Kidney epithelial cell (primary cell): ENCODE measurements around the gene RIGI. TPM values are rescaled to one million over a fixed set of nuclear protein-coding genes. Genes with fewer than 3 reads are reported as not detected.

Source experiments
- DNase-seq: peaks from one replicate; pipeline ENCODE4 v3.0.0-alpha.2; 2010; ENCODE audit warnings: low read depth
- H3K27me3 ChIP-seq: 2 replicates; pipeline ENCODE4 v1.6.0; 2011; ENCODE audit warnings: low read length; ENCODE audit not compliant: control insufficient read depth, insufficient read depth
- H3K36me3 ChIP-seq: 2 replicates; pipeline ENCODE4 v1.5.1; 2011; ENCODE audit warnings: low read length; ENCODE audit not compliant: control insufficient read depth, insufficient read depth
- H3K4me3 ChIP-seq: 2 replicates; pipeline ENCODE4 v1.5.1; 2011; ENCODE audit warnings: low read depth, mild to moderate bottlenecking, control low read depth, low read length
- CTCF ChIP-seq: IDR thresholded peaks from 2 replicates; pipeline ENCODE4 v1.5.1; 2011; ENCODE audit warnings: mild to moderate bottlenecking, moderate library complexity, low read length, control low read depth, inconsistent platforms; ENCODE audit not compliant: insufficient read depth, poor library complexity, severe bottlenecking
- total RNA-seq: library from RNA; depleted of rRNA; stranded (reverse); fragments of >200 nt; gene quantifications from 2 replicates; pipeline ENCODE4 v1.2.3, GENCODE V29; 2015

Gene RIGI
- total RNA-seq, 1 donor from 2014 or later, result 18.7 TPM

- H3K36me3 ChIP-seq, result no peaks in the 10 kb centered on the region
- no peak overlapping the region for H3K4me3 ChIP-seq
- no peaks in the 10 kb centered on the region for H3K27me3 ChIP-seq
- TF ChIP-seq CTCF, result no peak
- no peak for DNase-seq
These were observed 44.3 kb upstream of the RIGI start for GRCh38 chr9:32570262-32570661.

- TF ChIP-seq CTCF, result no peak
- H3K27me3 ChIP-seq, result no peaks in the 10 kb centered on the region
- no peaks in the 10 kb centered on the region for H3K36me3 ChIP-seq
- no peak overlapping the region for H3K4me3 ChIP-seq
- no peak for DNase-seq
These were observed 40.8 kb upstream of the RIGI start for GRCh38 chr9:32566770-32567169.

- no peak for TF ChIP-seq CTCF
- no peak for DNase-seq
- H3K4me3 ChIP-seq, result no peak overlapping the region
- no peaks in the 10 kb centered on the region for H3K36me3 ChIP-seq
- H3K27me3 ChIP-seq, result no peaks in the 10 kb centered on the region
These were observed 40.0 kb upstream of the RIGI start for GRCh38 chr9:32565967-32566366.

GRCh38 chr9:32558408-32558934 is 32.5 kb upstream of the RIGI start:
- no peak for TF ChIP-seq CTCF
- no peak for DNase-seq
- H3K36me3 ChIP-seq, result no peaks in the 10 kb centered on the region
- no peaks in the 10 kb centered on the region for H3K27me3 ChIP-seq
- H3K4me3 ChIP-seq, result no peak overlapping the region

- no peak for DNase-seq
- no peak for TF ChIP-seq CTCF
- H3K27me3 ChIP-seq, result no peaks in the 10 kb centered on the region
These were observed 28.6 kb upstream of the RIGI start for GRCh38 chr9:32554591-32554990.

GRCh38 chr9:32554107-32554506 is 28.1 kb upstream of the RIGI start:
- TF ChIP-seq CTCF, result no peak
- H3K36me3 ChIP-seq, result no peaks in the 10 kb centered on the region
- no peak for DNase-seq

More at GRCh38 chr9:32554591-32554990, 28.6 kb upstream of the RIGI start:
- Histone ChIP-seq H3K36me3 (no peaks in the 10 kb centered on the region), H3K4me3 (no peak overlapping the region)

More at GRCh38 chr9:32554107-32554506, 28.1 kb upstream of the RIGI start:
- no peaks in the 10 kb centered on the region for H3K27me3 ChIP-seq
- no peak overlapping the region for H3K4me3 ChIP-seq
